AG10803 (cell line): Measurements from ENCODE around the gene CTSC.

Source experiments
- DNase-seq: peaks from one replicate; pipeline ENCODE4 v3.0.0; 2010; ENCODE audit warnings: low read depth
- H3K4me3 ChIP-seq: 2 replicates; pipeline ENCODE4 v1.5.1; 2011; ENCODE audit warnings: mild to moderate bottlenecking, low read length, control low read depth
- TF ChIP-seq, protein P1 (sequence below): conservative IDR thresholded peaks from 2 replicates; pipeline ENCODE4 v1.5.1; 2011; ENCODE audit warnings: mild to moderate bottlenecking, low read length, control low read depth, inconsistent platforms

The CTSC gene

DNA sequence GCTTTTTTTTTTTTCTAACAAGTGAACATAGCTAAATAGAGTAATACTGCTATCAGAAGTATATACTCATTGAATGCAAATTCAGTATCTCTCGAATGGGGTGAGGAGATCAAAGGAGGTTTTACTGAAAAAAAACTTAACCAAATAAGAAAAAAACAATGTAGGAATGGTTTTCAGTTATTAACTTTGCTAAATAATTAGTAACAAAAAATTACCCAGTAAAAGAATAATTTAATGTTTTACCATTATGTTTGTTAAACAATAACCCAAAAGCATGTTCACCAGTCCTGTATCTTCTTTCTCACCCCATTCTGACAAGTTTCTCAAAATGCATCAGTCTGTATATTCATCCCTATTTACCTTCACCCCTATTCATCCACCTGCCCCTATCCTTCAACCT lies 22.6 kb upstream of the CTSC start:
- TF ChIP-seq, protein P1, sequence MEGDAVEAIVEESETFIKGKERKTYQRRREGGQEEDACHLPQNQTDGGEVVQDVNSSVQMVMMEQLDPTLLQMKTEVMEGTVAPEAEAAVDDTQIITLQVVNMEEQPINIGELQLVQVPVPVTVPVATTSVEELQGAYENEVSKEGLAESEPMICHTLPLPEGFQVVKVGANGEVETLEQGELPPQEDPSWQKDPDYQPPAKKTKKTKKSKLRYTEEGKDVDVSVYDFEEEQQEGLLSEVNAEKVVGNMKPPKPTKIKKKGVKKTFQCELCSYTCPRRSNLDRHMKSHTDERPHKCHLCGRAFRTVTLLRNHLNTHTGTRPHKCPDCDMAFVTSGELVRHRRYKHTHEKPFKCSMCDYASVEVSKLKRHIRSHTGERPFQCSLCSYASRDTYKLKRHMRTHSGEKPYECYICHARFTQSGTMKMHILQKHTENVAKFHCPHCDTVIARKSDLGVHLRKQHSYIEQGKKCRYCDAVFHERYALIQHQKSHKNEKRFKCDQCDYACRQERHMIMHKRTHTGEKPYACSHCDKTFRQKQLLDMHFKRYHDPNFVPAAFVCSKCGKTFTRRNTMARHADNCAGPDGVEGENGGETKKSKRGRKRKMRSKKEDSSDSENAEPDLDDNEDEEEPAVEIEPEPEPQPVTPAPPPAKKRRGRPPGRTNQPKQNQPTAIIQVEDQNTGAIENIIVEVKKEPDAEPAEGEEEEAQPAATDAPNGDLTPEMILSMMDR, result no peak
- no peak for DNase-seq
- H3K4me3 ChIP-seq, result no peak overlapping the region

- H3K4me3 ChIP-seq, result no peak overlapping the region
- DNase-seq, result no peak
- TF ChIP-seq, protein P1, result no peak
Observed at GRCh38 chr11:88359541-88359940, 22.0 kb upstream of the CTSC start.

GRCh38 chr11:88359114-88359513 lies 21.6 kb upstream of the CTSC start:
- no peak for DNase-seq
- TF ChIP-seq, protein P1, result no peak

GRCh38 chr11:88358040-88358431 lies 20.5 kb upstream of the CTSC start:
- TF ChIP-seq, protein P1, result no peak
- H3K4me3 ChIP-seq, result no peak overlapping the region
- no peak for DNase-seq

More at GRCh38 chr11:88359114-88359513, 21.6 kb upstream of the CTSC start:
- no peak overlapping the region for H3K4me3 ChIP-seq

- TF ChIP-seq, protein P1, result no peak
- DNase-seq, result peak; percentile 15
- no peak overlapping the region for H3K4me3 ChIP-seq
Observed at GRCh38 chr11:88357323-88358039, 19.9 kb upstream of the CTSC start.

- DNase-seq, result no peak
- TF ChIP-seq, protein P1, result no peak
- no peak overlapping the region for H3K4me3 ChIP-seq
Observed at GRCh38 chr11:88355887-88356286, 18.4 kb upstream of the CTSC start.

GRCh38 chr11:88354912-88355311 lies 17.4 kb upstream of the CTSC start:
- DNase-seq, result no peak
- H3K4me3 ChIP-seq, result no peak overlapping the region

More at GRCh38 chr11:88354912-88355311, 17.4 kb upstream of the CTSC start:
- TF ChIP-seq, protein P1, result no peak
